ENCODE results near the gene PCDHA11.
"Not testable (repeated sequence)": the region's sequence is repeated elsewhere in the genome, so short reads cannot be mapped to it uniquely, and the experiment has no call there.

The PCDHA11 gene

DNA sequence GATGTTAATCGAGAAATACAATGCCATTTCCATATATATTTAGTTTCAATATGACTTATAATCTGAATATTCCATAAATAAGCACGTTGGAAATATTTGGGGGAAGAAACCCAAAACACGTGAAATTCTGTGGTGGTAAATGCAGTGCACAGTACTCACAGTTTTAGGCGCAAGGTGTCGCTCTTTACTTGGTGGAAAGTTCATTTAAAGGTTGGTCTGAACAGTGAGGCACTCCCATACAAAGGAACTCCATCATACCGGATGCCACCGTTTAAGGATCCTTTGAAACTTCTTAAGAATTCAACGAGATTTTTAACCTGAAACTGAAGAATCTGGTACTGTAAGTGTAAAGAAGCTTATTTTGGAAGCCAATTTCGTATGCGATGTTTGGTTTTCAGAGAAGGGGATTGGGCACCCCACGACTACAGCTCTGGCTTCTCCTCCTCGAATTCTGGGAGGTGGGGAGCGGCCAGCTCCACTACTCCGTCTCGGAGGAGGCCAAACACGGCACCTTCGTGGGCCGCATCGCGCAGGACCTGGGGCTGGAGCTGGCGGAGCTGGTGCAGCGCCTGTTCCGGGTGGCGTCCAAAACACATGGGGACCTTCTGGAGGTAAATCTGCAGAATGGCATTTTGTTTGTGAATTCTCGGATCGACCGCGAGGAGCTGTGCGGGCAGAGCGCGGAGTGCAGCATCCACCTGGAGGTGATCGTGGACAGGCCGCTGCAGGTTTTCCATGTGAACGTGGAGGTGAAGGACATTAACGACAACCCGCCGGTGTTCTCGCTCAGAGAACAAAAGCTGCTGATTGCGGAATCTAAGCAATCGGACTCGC, at the start of gene PCDHA11:
Gene PCDHA11 (plus strand): TSS at position 237 of the 834 bp plus-strand sequence. CDS start 147 bp downstream, at position 384.
- Histone ChIP-seq H3K27me3 (replicated peaks) (no peaks in the 10 kb centered on the region), H3K4me3 (ENCODE audit: low read depth, low read length) (no peak within 1 kb of the TSS), H3K27ac (no peak within 1 kb of the TSS), H3K36me3 (replicated peaks) (no peaks in the 10 kb centered on the region)
- TF ChIP-seq, protein P1, sequence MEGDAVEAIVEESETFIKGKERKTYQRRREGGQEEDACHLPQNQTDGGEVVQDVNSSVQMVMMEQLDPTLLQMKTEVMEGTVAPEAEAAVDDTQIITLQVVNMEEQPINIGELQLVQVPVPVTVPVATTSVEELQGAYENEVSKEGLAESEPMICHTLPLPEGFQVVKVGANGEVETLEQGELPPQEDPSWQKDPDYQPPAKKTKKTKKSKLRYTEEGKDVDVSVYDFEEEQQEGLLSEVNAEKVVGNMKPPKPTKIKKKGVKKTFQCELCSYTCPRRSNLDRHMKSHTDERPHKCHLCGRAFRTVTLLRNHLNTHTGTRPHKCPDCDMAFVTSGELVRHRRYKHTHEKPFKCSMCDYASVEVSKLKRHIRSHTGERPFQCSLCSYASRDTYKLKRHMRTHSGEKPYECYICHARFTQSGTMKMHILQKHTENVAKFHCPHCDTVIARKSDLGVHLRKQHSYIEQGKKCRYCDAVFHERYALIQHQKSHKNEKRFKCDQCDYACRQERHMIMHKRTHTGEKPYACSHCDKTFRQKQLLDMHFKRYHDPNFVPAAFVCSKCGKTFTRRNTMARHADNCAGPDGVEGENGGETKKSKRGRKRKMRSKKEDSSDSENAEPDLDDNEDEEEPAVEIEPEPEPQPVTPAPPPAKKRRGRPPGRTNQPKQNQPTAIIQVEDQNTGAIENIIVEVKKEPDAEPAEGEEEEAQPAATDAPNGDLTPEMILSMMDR (IDR thresholded peaks at IDR 0.05; ENCODE audit: low read depth, low read length, missing control alignments) = peak; percentile 17
- no peak for DNase-seq
- in situ Hi-C loops (cut with HindIII; ENCODE audit: low pct_ligation_motif_present, low sequenced_read_pairs) = no loop called here

- in situ Hi-C loops (cut with HindIII; ENCODE audit: low pct_ligation_motif_present, low sequenced_read_pairs) = no loop called here
These were observed 47.1 kb upstream of the PCDHA11 start, which contains the start of gene PCDHA5 for GRCh38 chr5:140821375-140822280. TSS of gene PCDHA5 (plus strand) at chr5:140821613.

GRCh38 chr5:140822281-140822629, 46.5 kb upstream of the PCDHA11 start:
- H3K27me3 ChIP-seq (replicated peaks) = no peaks in the 10 kb centered on the region
- H3K36me3 ChIP-seq (replicated peaks) = no peaks in the 10 kb centered on the region
- H3K4me3 ChIP-seq (ENCODE audit: low read depth, low read length) = no peak overlapping the region
- in situ Hi-C loops (cut with HindIII; ENCODE audit: low pct_ligation_motif_present, low sequenced_read_pairs) = no loop called here
- no peak overlapping the region for H3K27ac ChIP-seq
- TF ChIP-seq, protein P1 (IDR thresholded peaks at IDR 0.05; ENCODE audit: low read depth, low read length, missing control alignments) = no peak
- no peak for DNase-seq

More at GRCh38 chr5:140821375-140822280, 47.1 kb upstream of the PCDHA11 start, which contains the start of gene PCDHA5:
- H3K27me3 ChIP-seq (replicated peaks) = no peaks in the 10 kb centered on the region
- DNase-seq = peak; percentile 22
- TF ChIP-seq, protein P1 (IDR thresholded peaks at IDR 0.05; ENCODE audit: low read depth, low read length, missing control alignments) = peak; percentile 66
- no peak within 1 kb of the TSS for H3K27ac ChIP-seq
- H3K36me3 ChIP-seq (replicated peaks) = no peaks in the 10 kb centered on the region
- no peak within 1 kb of the TSS for H3K4me3 ChIP-seq (ENCODE audit: low read depth, low read length)

- in situ Hi-C loops (cut with HindIII; ENCODE audit: low pct_ligation_motif_present, low sequenced_read_pairs); H3K4me3 ChIP-seq (ENCODE audit: low read depth, low read length); H3K27me3 ChIP-seq (replicated peaks); H3K27ac ChIP-seq; H3K36me3 ChIP-seq (replicated peaks); DNase-seq: not testable (repeated sequence)
These were observed 45.8 kb upstream of the PCDHA11 start for GRCh38 chr5:140822969-140823368.

GRCh38 chr5:140823475-140823874, 45.3 kb upstream of the PCDHA11 start:
- Histone ChIP-seq H3K27me3 (replicated peaks) (no peaks in the 10 kb centered on the region), H3K36me3 (replicated peaks) (no peaks in the 10 kb centered on the region), H3K27ac (no peak overlapping the region), H3K4me3 (ENCODE audit: low read depth, low read length) (no peak overlapping the region)
- TF ChIP-seq, protein P1 (IDR thresholded peaks at IDR 0.05; ENCODE audit: low read depth, low read length, missing control alignments) = no peak
- in situ Hi-C loops (cut with HindIII; ENCODE audit: low pct_ligation_motif_present, low sequenced_read_pairs) = no loop called here
- DNase-seq = no peak

All from brain microvascular endothelial cell (primary cell).